K562 (cell line): Measurements from ENCODE around the gene ARAP1. TPM values are rescaled to one million over a fixed set of nuclear protein-coding genes. Genes with fewer than 3 reads are reported as not detected.
A peak's percentile ranks its signal among the peaks of the same experiment; 100 is the strongest.

Source experiments
- ATF7 ChIP-seq: fragments of 450-650 bp; IDR thresholded peaks from 2 replicates; pipeline ENCODE4 v1.7.1; 2014; ENCODE audit warnings: mild to moderate bottlenecking, moderate library complexity
- CAMTA2 ChIP-seq: fragments of 250-450 bp; sonication (Bioruptor Pico); conservative IDR thresholded peaks from 2 replicates; pipeline ENCODE4 v1.5.1; 2022
- CBFA2T2 ChIP-seq: fragments of 450-650 bp; conservative IDR thresholded peaks from 2 replicates; pipeline ENCODE4 v1.6.1; 2017; ENCODE audit warnings: mild to moderate bottlenecking
- CBFB ChIP-seq: sonication (generic); formaldehyde crosslinking; IDR thresholded peaks from 2 replicates; pipeline ENCODE4 v1.4.0; 2020; ENCODE audit warnings: mild to moderate bottlenecking, missing genetic modification reagents
- CLOCK ChIP-seq: fragments of 250-450 bp; sonication (Bioruptor Pico); IDR thresholded peaks from 2 replicates; pipeline ENCODE4 v1.4.0; 2020; ENCODE audit warnings: mild to moderate bottlenecking, moderate library complexity, borderline replicate concordance
- ELF4 ChIP-seq: fragments of 450-650 bp; formaldehyde crosslinking; IDR thresholded peaks from 2 replicates; pipeline ENCODE4 v1.4.0; 2022; ENCODE audit warnings: missing genetic modification characterization
- ETV5 ChIP-seq: sonication (generic); formaldehyde crosslinking; IDR thresholded peaks from 2 replicates; pipeline ENCODE4 v1.4.0; 2020; ENCODE audit warnings: low read depth, mild to moderate bottlenecking, missing genetic modification reagents
- GATA2 ChIP-seq: sonication (generic); formaldehyde crosslinking; IDR thresholded peaks from 2 replicates; pipeline ENCODE4 v1.4.0; 2020; ENCODE audit warnings: mild to moderate bottlenecking, missing genetic modification reagents
- HDAC1 ChIP-seq, 2 experiments: fragments of 450-650 bp; IDR thresholded peaks; 2 replicates each; pipeline ENCODE4 v1.6.1; 2016 to 2017; ENCODE audit warnings: inconsistent platforms in 1 of 2, mild to moderate bottlenecking in 1 of 2, moderate library complexity in 1 of 2
- HDAC2 ChIP-seq: fragments of 450-650 bp; IDR thresholded peaks from 2 replicates; pipeline ENCODE4 v1.6.1; 2016; ENCODE audit warnings: mild to moderate bottlenecking
- JUND ChIP-seq, 2 experiments: IDR thresholded peaks; 2 replicates in 1 of 2; 3 replicates in 1 of 2; pipeline ENCODE4 v1.6.1; 2011; ENCODE audit warnings: borderline replicate concordance in 2 of 2, low read depth in 2 of 2, low read length in 2 of 2, improper control_type of control experiment in 1 of 2, missing biosample characterization in 1 of 2, missing genetic modification characterization in 1 of 2, missing genetic modification reagents in 1 of 2
- KLF10 ChIP-seq: fragments of 250-450 bp; sonication (Bioruptor Pico); IDR thresholded peaks from 2 replicates; pipeline ENCODE4 v1.6.1; 2021; ENCODE audit warnings: matching md5 sums
- NKRF ChIP-seq: fragments of 450-650 bp; IDR thresholded peaks from 2 replicates; pipeline ENCODE4 v1.6.1; 2016; ENCODE audit warnings: borderline replicate concordance
- SIN3A ChIP-seq, 2 experiments: fragments of 150-350 bp in 1 of 2; IDR thresholded peaks; 2 replicates each; pipeline ENCODE4 v1.6.1; 2011 to 2016; ENCODE audit warnings: borderline replicate concordance in 2 of 2, low read depth in 2 of 2, low read length in 2 of 2, mild to moderate bottlenecking in 2 of 2, moderate library complexity in 2 of 2; ENCODE audit not compliant: control insufficient read depth in 1 of 2
- SNAPC5 ChIP-seq: fragments of 250-450 bp; sonication (Bioruptor Pico); IDR thresholded peaks from 2 replicates; pipeline ENCODE4 v1.8.0; 2021; ENCODE audit warnings: moderate library complexity, mild to moderate bottlenecking, inconsistent platforms
- XRCC3 ChIP-seq: fragments of 450-650 bp; IDR thresholded peaks from 2 replicates; pipeline ENCODE4 v1.6.1; 2017; ENCODE audit warnings: mild to moderate bottlenecking, moderate library complexity
- ZBTB17 ChIP-seq: fragments of 450-650 bp; formaldehyde crosslinking; IDR thresholded peaks from 2 replicates; pipeline ENCODE4 v1.4.0; 2020; ENCODE audit warnings: mild to moderate bottlenecking
- ZKSCAN1 ChIP-seq: fragments of 150-350 bp; IDR thresholded peaks from 2 replicates; pipeline ENCODE4 v1.6.1; 2016; ENCODE audit warnings: low read depth, low read length
- ZNF134 ChIP-seq: fragments of 250-450 bp; sonication (Bioruptor Pico); conservative IDR thresholded peaks from 2 replicates; pipeline ENCODE4 v1.4.0; 2020
- ZNF197 ChIP-seq: fragments of 200-800 bp; sonication (Bioruptor generic); IDR thresholded peaks from 2 replicates; pipeline ENCODE4 v1.6.1; 2016; ENCODE audit warnings: low read depth, missing genetic modification characterization, missing compliant biosample characterization
- ZNF639 ChIP-seq, 2 experiments: fragments of 200-800 bp in 1 of 2; sonication (Bioruptor generic) in 1 of 2; sonication (generic) in 1 of 2; formaldehyde crosslinking in 1 of 2; IDR thresholded peaks in 1 of 2; conservative IDR thresholded peaks in 1 of 2; 2 replicates each; pipeline versions ENCODE4 v1.5.0 to v1.6.1; 2016 to 2020; ENCODE audit warnings: missing compliant biosample characterization in 1 of 2, missing genetic modification characterization in 1 of 2, missing genetic modification reagents in 1 of 2
- polyA plus RNA-seq, 8 experiments: library from polyadenylated mRNA; depleted of rRNA in 4 of 8; stranded (reverse) in 5 of 8; unstranded in 3 of 8; fragments of >200 nt; fragmentation: Nextera tagmentation in 2 of 8; fragmentation: Illumina TruSeq in 1 of 8; extraction: Ambion mirVana in 2 of 8; extraction: Trizol in 1 of 8; gene quantifications; 2 replicates each; pipeline versions ENCODE4 v1.2.1 to v1.2.3, GENCODE V29; 2011 to 2014; ENCODE audit warnings: inconsistent platforms in 1 of 8, missing spikeins in 1 of 8
- total RNA-seq, 7 experiments: library from RNA; depleted of rRNA in 6 of 7; stranded (reverse); fragments of >200 nt in 6 of 7; fragmentation: Illumina TruSeq in 2 of 7; extraction: Trizol in 2 of 7; gene quantifications; 2 replicates each; pipeline versions ENCODE4 v1.2.1 to v1.2.3, GENCODE V29; 2011 to 2021; ENCODE audit warnings: low replicate concordance in 1 of 7

The ARAP1 gene
- total and polyA plus RNA-seq, 9 of the 15 experiments (the other 6 are each of a cell fraction or from before 2014, with no cell fraction given): 0.23 to 67.0 (median 24.6) TPM

GRCh38 chr11:72652873-72653630 lies 99.2 kb downstream of the ARAP1 start (continued):
- TF ChIP-seq CAMTA2 (CRISPR knock-in tag) (no peak), ZNF197 (no peak), XRCC3 (no peak), ZKSCAN1 (no peak), GATA2 (CRISPR knock-in tag) (peak; percentile 77), ETV5 (0 out of 2 replicates have a peak, but pooled peaks have one; percentile 31), NKRF (peak; percentile 52; the same call in 1 of the 2 replicates), CBFA2T2 (peak; percentile 88), ELF4 (CRISPR knock-in tag) (peak; percentile 52; the same call in 1 of the 2 replicates), ATF7 (peak; percentile 19; the same call in 1 of the 2 replicates), SIN3A (IDR thresholded peaks at IDR 0.05; ENCODE audit: borderline replicate concordance in 2 of 2, control insufficient read depth in 1 of 2, low read depth in 2 of 2, low read length in 2 of 2) (no peak), CBFB (CRISPR knock-in tag) (no peak), HDAC1 (IDR thresholded peaks at IDR 0.05) (peak in 1 of 2 experiments; percentile 62; a peak in 1 of 4 replicates), ZNF639 (CRISPR knock-in tag; conservative IDR thresholded peaks at IDR 0.05 in 1 of 2, IDR thresholded peaks at IDR 0.05 in 1 of 2) (no peak), ZNF134 (CRISPR knock-in tag) (no peak), SNAPC5 (no peak), ZBTB17 (no peak), CLOCK (CRISPR knock-in tag) (no peak), HDAC2 (peak; percentile 68; the same call in 1 of the 2 replicates), KLF10 (CRISPR knock-in tag) (no peak), JUND (IDR thresholded peaks at IDR 0.05; ENCODE audit: borderline replicate concordance, low read depth, low read length) (peak; percentile 3; the same call in 1 of the 2 replicates), JUND (tag; IDR thresholded peaks at IDR 0.05; ENCODE audit: borderline replicate concordance, low read depth, low read length) (no peak)
